K562 (cell line): ENCODE data around the gene TEX14. TPM values are rescaled to one million over a fixed set of nuclear protein-coding genes. Genes with fewer than 3 reads are reported as not detected.

Source experiments
- ATAC-seq: fragments of 200-7000 bp; cut with Tn5 transposase; 3 replicates; pipeline ENCODE4 v1.9.1; 2020; ENCODE audit warnings: moderate library complexity
- BruUV-seq: library from RNA; stranded (reverse); fragments of 400-500 nt; replicated peaks from 2 replicates; lab custom pipeline; 2021; lab: Mats Ljungman, UMichigan
- CTCF ChIA-PET: fragments of 300-600 bp; formaldehyde crosslinking; extraction: SDS; loops from one replicate; lab custom pipeline; 2021; ENCODE audit warnings: low intra/inter-chr PET ratio; lab: Yijun Ruan, JAX
- POLR2A ChIA-PET: fragments of 300-600, 350-650 bp; sonication (Branson Sonifier 250); formaldehyde crosslinking; extraction: SDS; loops from one replicate; lab custom pipeline; 2021; ENCODE audit warnings: antibody characterized with exemption, inconsistent platforms; lab: Yijun Ruan, JAX
- DNase-seq, 4 experiments: peaks; one replicate each; pipeline versions ENCODE4 v3.0.0 to v3.0.0-alpha.2; 2011 to 2018; ENCODE audit warnings: low spot score in 3 of 4, mixed read lengths in 3 of 4; ENCODE audit errors: extremely low read depth in 1 of 4
- FAIRE-seq: peaks from 2 replicates; lab custom pipeline; 2011; peaks lifted over from hg19 to GRCh38; lab: Jason Lieb, UNC
- H2AFZ ChIP-seq: 2 replicates; pipeline ENCODE4 v1.6.0; 2011; ENCODE audit warnings: low read depth, low read length, control low read depth, inconsistent platforms
- H3K27ac ChIP-seq: fragments of 200-600 bp; 3 replicates; pipeline ENCODE4 v1.8.0; 2011; ENCODE audit warnings: low read depth, mild to moderate bottlenecking, control low read depth, inconsistent platforms, low read length, moderate library complexity, mixed read lengths; ENCODE audit errors: extremely low read depth
- H3K27me3 ChIP-seq, 2 experiments: fragments of 300-600 bp in 1 of 2; 2 replicates in 1 of 2; 3 replicates in 1 of 2; pipeline versions ENCODE4 v1.6.0 to v1.8.0; 2011; ENCODE audit warnings: inconsistent platforms in 2 of 2, low read length in 2 of 2, mild to moderate bottlenecking in 1 of 2, mixed read lengths in 1 of 2, moderate library complexity in 1 of 2; ENCODE audit not compliant: control insufficient read depth in 2 of 2, insufficient read depth in 2 of 2
- H3K36me3 ChIP-seq: fragments of 300-600 bp; 3 replicates; pipeline ENCODE4 v1.8.0; 2011; ENCODE audit warnings: mild to moderate bottlenecking, low read length, inconsistent platforms; ENCODE audit not compliant: control insufficient read depth, insufficient read depth
- H3K4me1 ChIP-seq, 2 experiments: fragments of 200-600 bp in 1 of 2; replicated peaks in 1 of 2; 2 replicates in 1 of 2; 3 replicates in 1 of 2; pipeline versions ENCODE4 v1.5.1 to v1.8.0; 2011; ENCODE audit warnings: inconsistent platforms in 2 of 2, low read length in 2 of 2, mild to moderate bottlenecking in 1 of 2, mixed read lengths in 1 of 2, moderate library complexity in 1 of 2; ENCODE audit not compliant: control insufficient read depth in 2 of 2, insufficient read depth in 2 of 2
- H3K4me2 ChIP-seq: 2 replicates; pipeline ENCODE4 v1.6.1; 2011; ENCODE audit warnings: low read length, control low read depth, inconsistent platforms, mixed read lengths; ENCODE audit not compliant: insufficient read depth
- H3K4me3 ChIP-seq: fragments of 200-600 bp; sonication (generic), shearing (Covaris generic); 2 replicates; pipeline ENCODE4 v1.5.1; 2016; ENCODE audit warnings: control low read depth, inconsistent platforms
- H3K79me2 ChIP-seq: fragments of 200-600 bp; 3 replicates; pipeline ENCODE4 v1.8.0; 2011; ENCODE audit warnings: low read length, inconsistent platforms; ENCODE audit not compliant: control insufficient read depth, insufficient read depth
- H3K9ac ChIP-seq, 2 experiments: 2 replicates each; pipeline versions ENCODE4 v1.6.0 to v1.6.1; 2011; ENCODE audit warnings: low read depth in 2 of 2, low read length in 2 of 2, control low read depth in 1 of 2, inconsistent platforms in 1 of 2, mild to moderate bottlenecking in 1 of 2, mixed read lengths in 1 of 2; ENCODE audit not compliant: insufficient read depth in 1 of 2
- H3K9me1 ChIP-seq: one replicate; pipeline ENCODE4 v1.6.0; 2011; ENCODE audit warnings: inconsistent platforms, mild to moderate bottlenecking, low read length, moderate library complexity; ENCODE audit not compliant: control insufficient read depth, insufficient read depth
- H3K9me3 ChIP-seq: replicated peaks from 2 replicates; pipeline ENCODE4 v1.5.1; 2011; ENCODE audit warnings: low read depth, low read length, inconsistent platforms; ENCODE audit not compliant: control insufficient read depth, insufficient read depth
- H4K20me1 ChIP-seq: replicated peaks from 2 replicates; pipeline ENCODE4 v1.6.1; 2011; ENCODE audit warnings: low read length, inconsistent platforms, mixed read lengths; ENCODE audit not compliant: control insufficient read depth, insufficient read depth
- CBFA2T2 ChIP-seq: fragments of 450-650 bp; conservative IDR thresholded peaks from 2 replicates; pipeline ENCODE4 v1.6.1; 2017; ENCODE audit warnings: mild to moderate bottlenecking
- FUS ChIP-seq: fragments of 200-400 bp; formaldehyde crosslinking; optimal IDR thresholded peaks from 2 replicates; pipeline ENCODE3; 2017; ENCODE audit warnings: low read depth, low read length
- KLF16 ChIP-seq: IDR thresholded peaks from 2 replicates; pipeline ENCODE4 v1.6.1; 2016; ENCODE audit warnings: antibody characterized with exemption
- MEIS2 ChIP-seq: fragments of 450-650 bp; IDR thresholded peaks from 2 replicates; pipeline ENCODE4 v1.6.1; 2014; ENCODE audit warnings: mild to moderate bottlenecking; ENCODE audit not compliant: partially characterized antibody
- RFX7 ChIP-seq: fragments of 250-450 bp; sonication (Bioruptor Pico); IDR thresholded peaks from 2 replicates; pipeline ENCODE4 v1.5.1; 2021; ENCODE audit warnings: mild to moderate bottlenecking
- SMARCE1 ChIP-seq: fragments of 450-650 bp; IDR thresholded peaks from 2 replicates; pipeline ENCODE4 v1.7.1; 2016; ENCODE audit warnings: mild to moderate bottlenecking
- ZNF282 ChIP-seq: sonication (generic); formaldehyde crosslinking; IDR thresholded peaks from 2 replicates; pipeline ENCODE4 v1.8.1; 2023; ENCODE audit warnings: missing genetic modification reagents
- ZNF583 ChIP-seq: fragments of 250-450 bp; sonication (Bioruptor Pico); IDR thresholded peaks from 2 replicates; pipeline ENCODE4 v1.4.0; 2020
- ZNF77 ChIP-seq: fragments of 250-450 bp; sonication (Bioruptor Pico); IDR thresholded peaks from 2 replicates; pipeline ENCODE4 v1.5.0; 2020
- in situ Hi-C: fragments of 300-500 bp; cut with MboI; formaldehyde crosslinking; loops from 4 replicates; pipeline ENCODE4 v1.15.0; 2018; ENCODE audit warnings: inconsistent platforms, mixed read lengths
- intact Hi-C: fragments of 100-400 bp; cut with micrococcal nuclease; formaldehyde crosslinking; loops from 2 replicates; pipeline ENCODE4 v1.14.2; 2022
- polyA plus RNA-seq, 8 experiments: library from polyadenylated mRNA; depleted of rRNA in 4 of 8; stranded (reverse) in 5 of 8; unstranded in 3 of 8; fragments of >200 nt; fragmentation: Nextera tagmentation in 2 of 8; fragmentation: Illumina TruSeq in 1 of 8; extraction: Ambion mirVana in 2 of 8; extraction: Trizol in 1 of 8; gene quantifications; 2 replicates each; pipeline versions ENCODE4 v1.2.1 to v1.2.3, GENCODE V29; 2011 to 2014; ENCODE audit warnings: inconsistent platforms in 1 of 8, missing spikeins in 1 of 8
- total RNA-seq, 7 experiments: library from RNA; depleted of rRNA in 6 of 7; stranded (reverse); fragments of >200 nt in 6 of 7; fragmentation: Illumina TruSeq in 2 of 7; extraction: Trizol in 2 of 7; gene quantifications; 2 replicates each; pipeline versions ENCODE4 v1.2.1 to v1.2.3, GENCODE V29; 2011 to 2021; ENCODE audit warnings: low replicate concordance in 1 of 7
- TF ChIP-seq, protein P1 (sequence below): fragments of 150-350 bp; IDR thresholded peaks from 2 replicates; pipeline ENCODE4 v1.6.1; 2014; ENCODE audit warnings: low read depth, mild to moderate bottlenecking, low read length, borderline replicate concordance
- TF ChIP-seq, protein P2 (sequence below): fragments of 250-450 bp; sonication (Bioruptor Pico); IDR thresholded peaks from 2 replicates; pipeline ENCODE4 v1.5.0; 2020; ENCODE audit warnings: mild to moderate bottlenecking

Gene TEX14
- total and polyA plus RNA-seq, 9 of the 15 experiments (the other 6 are each of a cell fraction or from before 2014, with no cell fraction given): 0.05 to 0.12 (median 0.09) TPM; not detected in 1

DNA sequence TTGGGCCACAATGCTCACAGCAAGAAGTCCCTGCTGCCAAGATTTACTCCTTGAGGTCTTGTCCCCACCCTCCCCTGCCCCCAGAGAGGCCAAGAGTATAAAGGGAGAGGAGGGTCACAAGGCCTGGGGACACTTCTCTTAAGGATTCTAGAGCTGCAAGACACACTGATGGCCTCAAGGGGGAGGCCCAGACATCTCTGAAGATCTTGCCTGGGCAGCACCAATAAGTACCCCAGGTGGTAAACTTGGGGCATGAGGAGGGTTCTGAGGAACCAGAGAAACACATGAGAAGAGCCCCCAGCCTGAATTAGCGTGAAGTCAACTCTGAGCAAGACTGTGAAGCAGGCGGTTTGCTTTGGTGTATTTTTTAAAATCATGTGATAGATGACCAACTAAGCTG lies 150.6 kb downstream of the TEX14 start (continued):
- TF ChIP-seq, protein P1, sequence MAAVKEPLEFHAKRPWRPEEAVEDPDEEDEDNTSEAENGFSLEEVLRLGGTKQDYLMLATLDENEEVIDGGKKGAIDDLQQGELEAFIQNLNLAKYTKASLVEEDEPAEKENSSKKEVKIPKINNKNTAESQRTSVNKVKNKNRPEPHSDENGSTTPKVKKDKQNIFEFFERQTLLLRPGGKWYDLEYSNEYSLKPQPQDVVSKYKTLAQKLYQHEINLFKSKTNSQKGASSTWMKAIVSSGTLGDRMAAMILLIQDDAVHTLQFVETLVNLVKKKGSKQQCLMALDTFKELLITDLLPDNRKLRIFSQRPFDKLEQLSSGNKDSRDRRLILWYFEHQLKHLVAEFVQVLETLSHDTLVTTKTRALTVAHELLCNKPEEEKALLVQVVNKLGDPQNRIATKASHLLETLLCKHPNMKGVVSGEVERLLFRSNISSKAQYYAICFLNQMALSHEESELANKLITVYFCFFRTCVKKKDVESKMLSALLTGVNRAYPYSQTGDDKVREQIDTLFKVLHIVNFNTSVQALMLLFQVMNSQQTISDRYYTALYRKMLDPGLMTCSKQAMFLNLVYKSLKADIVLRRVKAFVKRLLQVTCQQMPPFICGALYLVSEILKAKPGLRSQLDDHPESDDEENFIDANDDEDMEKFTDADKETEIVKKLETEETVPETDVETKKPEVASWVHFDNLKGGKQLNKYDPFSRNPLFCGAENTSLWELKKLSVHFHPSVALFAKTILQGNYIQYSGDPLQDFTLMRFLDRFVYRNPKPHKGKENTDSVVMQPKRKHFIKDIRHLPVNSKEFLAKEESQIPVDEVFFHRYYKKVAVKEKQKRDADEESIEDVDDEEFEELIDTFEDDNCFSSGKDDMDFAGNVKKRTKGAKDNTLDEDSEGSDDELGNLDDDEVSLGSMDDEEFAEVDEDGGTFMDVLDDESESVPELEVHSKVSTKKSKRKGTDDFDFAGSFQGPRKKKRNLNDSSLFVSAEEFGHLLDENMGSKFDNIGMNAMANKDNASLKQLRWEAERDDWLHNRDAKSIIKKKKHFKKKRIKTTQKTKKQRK: no peak
- TF ChIP-seq MEIS2: no peak

DNA sequence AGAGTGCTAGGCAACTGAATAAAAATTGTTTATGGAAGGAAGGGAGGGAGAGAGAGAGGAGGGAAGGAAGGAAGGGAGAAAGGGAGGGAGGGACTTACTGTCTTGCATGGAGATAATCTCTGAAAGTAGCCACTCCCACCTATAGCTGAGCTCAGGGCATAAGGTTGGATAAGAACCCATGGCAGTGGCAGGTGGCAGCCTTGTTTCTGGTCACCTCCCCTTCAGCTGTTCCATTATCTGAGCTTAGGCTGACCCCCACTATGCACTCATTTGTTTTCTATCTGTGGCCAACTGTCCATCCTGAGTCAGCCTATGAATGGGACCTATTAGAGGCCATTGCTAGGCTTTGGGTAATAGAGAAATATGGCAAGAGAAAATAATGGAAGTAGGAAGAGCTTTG lies 152.1 kb downstream of the TEX14 start:
- 0 out of 2 replicates have a peak, but pooled peaks cover 3% of the 10 kb centered on the region for H4K20me1 ChIP-seq
- peaks cover 29 to 48% of the 10 kb centered on the region in 2 experiments for H3K27me3 ChIP-seq
- DNase-seq (no peak), FAIRE-seq (no peak), ATAC-seq (no peak)
- ChIA-PET POLR2A (interaction anchor here (1.8 kb wide), 1 partner anchor 91 kb away, joined by 10 read pairs; no protein-coding TSS in a partner anchor), CTCF (no interaction called here)
- intact Hi-C loops (no loop called here), in situ Hi-C loops (no loop called here)
- BruUV-seq: no TSS peak
- H3K4me3 ChIP-seq: no peak overlapping the region
- no peaks in the 10 kb centered on the region for H3K9me1 ChIP-seq
- H3K4me1 ChIP-seq: peaks cover 0 to 22% of the 10 kb centered on the region in 2 experiments; a peak in 4 of 5 replicates
- H3K27ac ChIP-seq: no peak overlapping the region
- no peaks in the 10 kb centered on the region for H3K79me2 ChIP-seq
- H3K9me3 ChIP-seq: no peaks in the 10 kb centered on the region
- H3K4me2 ChIP-seq: no peak overlapping the region; the same call in 1 of the 2 replicates
- H2AFZ ChIP-seq: no peak overlapping the region
- H3K9ac ChIP-seq: no peak overlapping the region
- no peaks in the 10 kb centered on the region for H3K36me3 ChIP-seq
- TF ChIP-seq FUS (no peak), KLF16 (no peak), CBFA2T2 (no peak), ZNF282 (CRISPR knock-in tag) (no peak), SMARCE1 (no peak), ZNF583 (CRISPR knock-in tag) (no peak), ZNF77 (CRISPR knock-in tag) (no peak), RFX7 (CRISPR knock-in tag) (no peak)
- TF ChIP-seq, protein P2, sequence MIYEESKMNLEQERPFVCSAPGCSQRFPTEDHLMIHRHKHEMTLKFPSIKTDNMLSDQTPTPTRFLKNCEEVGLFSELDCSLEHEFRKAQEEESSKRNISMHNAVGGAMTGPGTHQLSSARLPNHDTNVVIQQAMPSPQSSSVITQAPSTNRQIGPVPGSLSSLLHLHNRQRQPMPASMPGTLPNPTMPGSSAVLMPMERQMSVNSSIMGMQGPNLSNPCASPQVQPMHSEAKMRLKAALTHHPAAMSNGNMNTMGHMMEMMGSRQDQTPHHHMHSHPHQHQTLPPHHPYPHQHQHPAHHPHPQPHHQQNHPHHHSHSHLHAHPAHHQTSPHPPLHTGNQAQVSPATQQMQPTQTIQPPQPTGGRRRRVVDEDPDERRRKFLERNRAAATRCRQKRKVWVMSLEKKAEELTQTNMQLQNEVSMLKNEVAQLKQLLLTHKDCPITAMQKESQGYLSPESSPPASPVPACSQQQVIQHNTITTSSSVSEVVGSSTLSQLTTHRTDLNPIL (CRISPR knock-in tag): no peak
